Tibial artery (tissue), 4 donors: ENCODE data around the gene LIMS1.
A peak's percentile ranks its signal among the peaks of the same experiment; 100 is the strongest.

ENCODE experiments used
- DNase-seq, 2 donors: peaks; one replicate each; pipeline ENCODE4 v3.0.0-alpha.2; 2019
- H3K27ac ChIP-seq, 2 donors: fragments of 200-600 bp; sonication (generic) in 1 of 2; 1 replicate in 1 of 2; 2 replicates in 1 of 2; pipeline ENCODE4 v1.5.1; 2018 to 2019; ENCODE audit warnings: mild to moderate bottlenecking in 1 of 2
- H3K27me3 ChIP-seq, 2 donors: fragments of 200-600 bp; sonication (generic) in 1 of 2; one replicate each; pipeline versions ENCODE4 v1.5.1 to v1.6.0; 2016 to 2019
- H3K36me3 ChIP-seq, 3 donors: fragments of 200-600 bp; sonication (generic) in 2 of 3; one replicate each; pipeline ENCODE4 v1.5.1; 2016 to 2019; ENCODE audit warnings: mild to moderate bottlenecking in 2 of 3
- H3K4me1 ChIP-seq, 4 donors: fragments of 200-600 bp; sonication (generic) in 2 of 4; 1 replicate in 3 of 4; 2 replicates in 1 of 4; pipeline ENCODE4 v1.5.1; 2016 to 2019
- H3K4me3 ChIP-seq, 2 donors: fragments of 200-600 bp; sonication (generic) in 1 of 2; 1 replicate in 1 of 2; 2 replicates in 1 of 2; pipeline ENCODE4 v1.5.1; 2018 to 2019; ENCODE audit warnings: mild to moderate bottlenecking in 2 of 2
- H3K9me3 ChIP-seq, 3 donors: fragments of 200-600 bp; sonication (generic) in 1 of 3; one replicate each; pipeline ENCODE4 v1.5.1; 2016 to 2019
- intact Hi-C: fragments of 100-400 bp; cut with DNase I; formaldehyde crosslinking; loops from one replicate; pipeline ENCODE4 v1.15.0; 2023; ENCODE audit warnings: low total_unique reads
- TF ChIP-seq, protein P1 (sequence below), 2 experiments: fragments of 200-600 bp in 1 of 2; fragments of 450-650 bp in 1 of 2; IDR thresholded peaks; one replicate each; pipeline ENCODE4 v1.5.1; 2017 to 2019; ENCODE audit warnings: antibody characterized with exemption in 2 of 2, mild to moderate bottlenecking in 1 of 2, moderate library complexity in 1 of 2

LIMS1 gene

DNA sequence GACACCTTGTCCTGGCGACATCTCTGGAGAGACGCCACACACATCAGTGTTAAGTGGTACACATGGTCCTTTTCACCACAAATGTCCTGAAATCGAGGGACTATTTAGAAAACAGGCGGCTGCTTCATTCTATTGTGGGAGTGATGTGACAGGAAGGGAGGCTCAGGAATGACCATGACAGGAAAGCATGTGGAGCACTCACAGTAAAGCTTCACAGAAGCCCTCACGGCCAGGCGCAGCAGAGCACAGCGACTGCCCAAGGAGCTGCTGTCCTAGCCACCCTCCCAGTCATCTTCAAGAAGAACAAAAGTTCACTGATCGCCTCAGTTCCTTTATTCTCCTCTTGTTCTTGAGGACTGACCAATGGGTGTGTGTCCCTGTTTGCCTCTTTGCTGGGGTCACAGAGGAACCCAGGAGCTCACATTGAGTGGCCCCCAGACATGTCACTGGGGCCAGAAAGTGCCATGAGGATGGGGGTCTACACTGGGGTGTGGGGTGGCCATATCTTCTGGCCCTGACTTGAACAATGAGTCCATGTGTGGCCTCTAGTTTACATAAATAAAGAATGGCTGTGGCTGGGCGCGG is 100.4 kb downstream of the LIMS1 start:
- intact Hi-C loops, result no loop called here
- H3K4me1 ChIP-seq, result peaks cover 0 to 78% (median 34%) of the 10 kb centered on the region in 4 donors
- no peak overlapping the region for H3K27ac ChIP-seq

DNA sequence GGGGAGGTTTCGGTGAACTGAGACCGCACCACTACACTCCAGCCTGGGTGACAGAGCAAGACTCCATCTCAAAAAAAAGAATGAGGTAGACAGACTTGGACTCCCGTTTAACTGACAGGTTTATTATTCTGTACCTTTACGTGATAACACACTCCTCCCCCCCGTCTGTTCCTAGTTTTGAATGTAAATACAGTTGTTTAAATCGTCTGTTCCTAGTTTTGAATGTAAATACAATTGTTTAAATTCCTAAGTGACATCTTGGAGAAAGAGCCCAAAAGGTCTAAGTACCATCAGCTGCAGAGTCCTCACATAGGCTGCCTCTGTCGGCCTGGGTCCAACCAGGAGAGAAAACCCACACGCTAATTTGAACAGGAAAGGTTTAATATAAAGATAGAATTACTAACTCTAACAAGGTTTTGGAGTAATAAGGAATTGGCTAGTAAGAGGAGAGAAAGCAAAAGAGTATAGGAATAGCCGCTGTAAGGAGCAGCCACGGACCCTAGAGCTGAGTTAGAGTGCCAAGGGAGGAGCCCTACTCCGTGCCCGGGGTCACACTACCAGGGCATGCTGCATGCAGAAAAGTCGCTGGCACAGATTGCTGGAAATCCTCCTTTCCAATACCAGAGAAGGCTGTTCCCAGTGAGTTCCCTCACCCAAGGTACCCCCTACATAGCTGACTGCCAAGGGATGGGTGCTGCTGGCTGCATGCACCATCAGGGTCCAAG is 101.5 kb downstream of the LIMS1 start:
- Histone ChIP-seq H3K27ac (peak overlapping the region in 1 of 2 donors; percentile 47), H3K4me1 (peaks cover 0 to 86% (median 36%) of the 10 kb centered on the region in 4 donors), H3K9me3 (no peaks in the 10 kb centered on the region), H3K27me3 (no peaks in the 10 kb centered on the region), H3K4me3 (no peak overlapping the region), H3K36me3 (no peaks in the 10 kb centered on the region)
- DNase-seq, result no peak
- intact Hi-C loops, result no loop called here
- TF ChIP-seq, protein P1, sequence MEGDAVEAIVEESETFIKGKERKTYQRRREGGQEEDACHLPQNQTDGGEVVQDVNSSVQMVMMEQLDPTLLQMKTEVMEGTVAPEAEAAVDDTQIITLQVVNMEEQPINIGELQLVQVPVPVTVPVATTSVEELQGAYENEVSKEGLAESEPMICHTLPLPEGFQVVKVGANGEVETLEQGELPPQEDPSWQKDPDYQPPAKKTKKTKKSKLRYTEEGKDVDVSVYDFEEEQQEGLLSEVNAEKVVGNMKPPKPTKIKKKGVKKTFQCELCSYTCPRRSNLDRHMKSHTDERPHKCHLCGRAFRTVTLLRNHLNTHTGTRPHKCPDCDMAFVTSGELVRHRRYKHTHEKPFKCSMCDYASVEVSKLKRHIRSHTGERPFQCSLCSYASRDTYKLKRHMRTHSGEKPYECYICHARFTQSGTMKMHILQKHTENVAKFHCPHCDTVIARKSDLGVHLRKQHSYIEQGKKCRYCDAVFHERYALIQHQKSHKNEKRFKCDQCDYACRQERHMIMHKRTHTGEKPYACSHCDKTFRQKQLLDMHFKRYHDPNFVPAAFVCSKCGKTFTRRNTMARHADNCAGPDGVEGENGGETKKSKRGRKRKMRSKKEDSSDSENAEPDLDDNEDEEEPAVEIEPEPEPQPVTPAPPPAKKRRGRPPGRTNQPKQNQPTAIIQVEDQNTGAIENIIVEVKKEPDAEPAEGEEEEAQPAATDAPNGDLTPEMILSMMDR (IDR thresholded peaks at IDR 0.05), result no peak

More for the DNA sequence above, 100.4 kb downstream of the LIMS1 start:
- TF ChIP-seq, protein P1 (IDR thresholded peaks at IDR 0.05), result no peak
- DNase-seq, result no peak
- Histone ChIP-seq H3K27me3 (no peaks in the 10 kb centered on the region), H3K9me3 (no peaks in the 10 kb centered on the region), H3K36me3 (no peaks in the 10 kb centered on the region), H3K4me3 (no peak overlapping the region)

DNA sequence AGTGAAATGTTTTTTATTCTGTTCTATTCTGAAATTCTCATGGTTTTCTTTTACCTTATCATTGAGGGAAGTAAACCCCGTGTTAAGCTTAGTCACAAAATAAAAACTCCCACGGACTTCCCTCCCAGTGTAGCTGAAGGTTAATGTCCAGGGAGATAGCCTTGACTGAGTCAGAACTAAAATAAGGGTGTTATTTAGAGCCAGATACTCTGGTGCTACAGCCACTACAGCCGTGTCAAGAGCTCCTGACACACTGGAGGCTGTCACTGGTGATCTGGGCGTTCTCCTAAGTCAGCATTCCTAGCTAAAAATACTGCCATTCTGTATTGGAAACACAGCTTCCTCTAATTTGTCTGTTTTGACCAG is 103.0 kb downstream of the LIMS1 start:
- intact Hi-C loops, result no loop called here

DNA sequence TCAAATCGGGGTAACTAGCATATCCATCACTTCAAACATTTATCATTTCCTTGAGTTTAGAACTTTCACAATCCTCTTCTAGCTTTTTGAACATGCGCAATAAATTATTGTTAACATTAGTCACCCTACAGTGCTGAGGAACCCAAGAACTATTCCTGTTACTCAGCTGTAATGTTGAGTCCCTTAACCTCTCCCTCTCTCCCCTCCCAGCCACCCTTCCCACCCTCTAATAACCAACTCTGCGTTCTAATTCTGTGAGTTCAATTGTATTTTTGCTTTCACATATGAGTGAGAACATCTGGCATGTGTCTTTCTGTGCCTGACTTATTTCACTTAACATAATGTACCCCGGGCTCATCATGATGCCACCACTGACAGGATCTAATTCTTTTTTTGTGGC is 106.5 kb downstream of the LIMS1 start:
- intact Hi-C loops, result no loop called here
- Histone ChIP-seq H3K4me3 (no peak overlapping the region), H3K27me3 (no peaks in the 10 kb centered on the region), H3K9me3 (no peaks in the 10 kb centered on the region), H3K27ac (no peak overlapping the region), H3K36me3 (no peaks in the 10 kb centered on the region), H3K4me1 (peaks cover 0 to 48% (median 20%) of the 10 kb centered on the region in 4 donors)
- no peak for DNase-seq
- TF ChIP-seq, protein P1 (IDR thresholded peaks at IDR 0.05), result no peak

More for the DNA sequence above, 103.0 kb downstream of the LIMS1 start:
- no peaks in the 10 kb centered on the region for H3K9me3 ChIP-seq
- no peaks in the 10 kb centered on the region for H3K27me3 ChIP-seq
- TF ChIP-seq, protein P1 (IDR thresholded peaks at IDR 0.05), result no peak
- H3K4me1 ChIP-seq, result peaks cover 0 to 76% (median 29%) of the 10 kb centered on the region in 4 donors
- no peaks in the 10 kb centered on the region for H3K36me3 ChIP-seq
- H3K4me3 ChIP-seq, result no peak overlapping the region
- peak; percentile 54 to 80 for DNase-seq
- H3K27ac ChIP-seq, result peak overlapping the region; percentile 47 to 71

DNA sequence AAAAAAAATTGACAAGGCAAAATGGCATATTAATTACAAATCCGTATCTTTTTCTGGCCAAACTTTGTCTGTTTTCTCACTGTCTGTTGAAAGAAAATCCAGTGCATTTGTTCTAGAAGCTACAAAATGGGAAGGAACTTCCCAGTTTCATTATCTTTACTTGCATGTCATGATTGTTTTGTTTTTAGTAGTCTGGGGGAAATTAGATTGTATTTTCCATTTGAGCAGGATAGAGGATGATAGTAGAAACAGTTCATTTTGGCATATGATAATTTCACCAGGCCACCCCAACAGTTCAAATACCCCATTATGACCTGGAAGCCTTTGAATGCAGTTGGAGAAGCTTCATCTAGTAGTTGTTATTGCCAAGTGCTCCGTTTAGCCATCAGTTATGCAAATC is 107.5 kb downstream of the LIMS1 start:
- TF ChIP-seq, protein P1 (IDR thresholded peaks at IDR 0.05), result no peak
- Histone ChIP-seq H3K4me1 (peaks cover 0 to 38% (median 11%) of the 10 kb centered on the region in 4 donors), H3K36me3 (no peaks in the 10 kb centered on the region), H3K27me3 (no peaks in the 10 kb centered on the region), H3K27ac (no peak overlapping the region), H3K4me3 (no peak overlapping the region), H3K9me3 (no peaks in the 10 kb centered on the region)
- intact Hi-C loops, result no loop called here
- DNase-seq, result no peak
